GM10266 (cell line): ENCODE measurements around the gene GALNT10.

Experiments used
- DNase-seq: peaks from one replicate; pipeline ENCODE4 v3.0.0; 2012; ENCODE audit errors: extremely low spot score
- TF ChIP-seq, protein P1 (sequence below): IDR thresholded peaks from 2 replicates; pipeline ENCODE4 v1.5.1; 2012; ENCODE audit warnings: mild to moderate bottlenecking, low read depth; ENCODE audit not compliant: control insufficient read depth, insufficient read depth; ENCODE audit errors: missing control alignments

Gene GALNT10

GRCh38 chr5:154251529-154251928, 61.0 kb downstream of the GALNT10 start:
- DNase-seq, result no peak
- TF ChIP-seq, protein P1, sequence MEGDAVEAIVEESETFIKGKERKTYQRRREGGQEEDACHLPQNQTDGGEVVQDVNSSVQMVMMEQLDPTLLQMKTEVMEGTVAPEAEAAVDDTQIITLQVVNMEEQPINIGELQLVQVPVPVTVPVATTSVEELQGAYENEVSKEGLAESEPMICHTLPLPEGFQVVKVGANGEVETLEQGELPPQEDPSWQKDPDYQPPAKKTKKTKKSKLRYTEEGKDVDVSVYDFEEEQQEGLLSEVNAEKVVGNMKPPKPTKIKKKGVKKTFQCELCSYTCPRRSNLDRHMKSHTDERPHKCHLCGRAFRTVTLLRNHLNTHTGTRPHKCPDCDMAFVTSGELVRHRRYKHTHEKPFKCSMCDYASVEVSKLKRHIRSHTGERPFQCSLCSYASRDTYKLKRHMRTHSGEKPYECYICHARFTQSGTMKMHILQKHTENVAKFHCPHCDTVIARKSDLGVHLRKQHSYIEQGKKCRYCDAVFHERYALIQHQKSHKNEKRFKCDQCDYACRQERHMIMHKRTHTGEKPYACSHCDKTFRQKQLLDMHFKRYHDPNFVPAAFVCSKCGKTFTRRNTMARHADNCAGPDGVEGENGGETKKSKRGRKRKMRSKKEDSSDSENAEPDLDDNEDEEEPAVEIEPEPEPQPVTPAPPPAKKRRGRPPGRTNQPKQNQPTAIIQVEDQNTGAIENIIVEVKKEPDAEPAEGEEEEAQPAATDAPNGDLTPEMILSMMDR, result no peak

GRCh38 chr5:154253807-154254206, 63.3 kb downstream of the GALNT10 start:
- TF ChIP-seq, protein P1, result no peak
- DNase-seq, result no peak

DNA sequence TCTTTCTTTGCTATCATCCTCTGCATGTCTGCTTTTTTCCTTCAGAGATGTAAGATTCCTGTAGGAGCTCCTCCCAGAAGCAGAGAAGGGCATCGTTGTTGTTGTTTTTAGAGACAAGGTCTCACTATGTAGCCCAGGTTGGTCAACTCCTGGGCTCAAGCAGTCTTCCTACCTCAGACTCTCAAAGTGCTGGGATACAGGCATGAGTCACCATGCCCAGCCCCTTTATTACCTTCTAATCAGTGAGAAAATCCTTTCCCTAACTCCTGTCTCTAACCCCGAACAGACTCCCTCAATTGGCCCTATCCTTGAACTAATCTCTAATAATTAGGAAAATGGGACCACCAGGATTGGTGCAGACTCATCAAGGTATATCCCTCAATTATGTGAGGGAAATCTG, 64.4 kb downstream of the GALNT10 start:
- no peak for DNase-seq

GRCh38 chr5:154257046-154257445, 66.5 kb downstream of the GALNT10 start:
- TF ChIP-seq, protein P1, result no peak
- DNase-seq, result no peak

More for the DNA sequence above, 64.4 kb downstream of the GALNT10 start:
- TF ChIP-seq, protein P1, result no peak

DNA sequence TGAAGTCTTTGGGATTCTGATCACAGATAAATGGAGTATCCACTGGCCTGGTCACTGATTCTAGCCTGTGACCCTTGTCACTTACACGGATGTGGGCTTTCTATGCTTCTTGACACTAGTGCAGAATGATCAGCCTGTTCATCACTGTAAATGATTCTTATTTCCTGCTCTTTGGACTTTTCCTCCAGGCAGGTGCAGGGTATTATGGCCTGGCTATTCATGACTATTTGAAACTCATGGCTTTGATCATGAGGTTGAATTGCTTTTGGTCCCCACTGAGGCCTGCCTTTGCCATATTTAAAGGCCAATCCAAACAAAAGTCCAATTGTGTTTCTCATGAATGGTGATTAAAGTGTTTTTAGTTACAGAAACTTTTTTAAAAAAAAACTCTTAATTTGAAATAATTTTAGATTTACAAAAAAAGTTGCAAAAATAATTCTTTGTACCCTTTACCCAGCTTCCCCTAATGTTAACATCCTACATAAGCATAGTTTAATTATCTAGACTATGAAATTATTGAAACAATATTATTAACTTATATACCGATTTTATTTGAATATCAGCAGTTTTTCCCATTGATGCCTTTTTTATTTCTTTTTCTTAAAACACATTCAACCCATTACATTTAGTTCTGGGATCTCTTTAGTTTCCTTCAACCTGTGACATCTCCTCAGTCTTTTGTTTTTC, 68.1 kb downstream of the GALNT10 start:
- TF ChIP-seq, protein P1, result no peak
- no peak for DNase-seq

GRCh38 chr5:154260224-154260927, 69.8 kb downstream of the GALNT10 start:
- TF ChIP-seq, protein P1, result no peak
- DNase-seq, result no peak

- TF ChIP-seq, protein P1, result no peak
- no peak for DNase-seq
Measured at GRCh38 chr5:154262342-154262741, 71.8 kb downstream of the GALNT10 start.
